Lower leg skin (tissue), 3 donors: ENCODE measurements around the gene TMPRSS6.

Experiments used
- CTCF ChIP-seq, 3 donors: fragments of 450-650 bp; IDR thresholded peaks; one replicate each; pipeline ENCODE4 v1.5.1; 2016; ENCODE audit warnings: antibody characterized with exemption in 3 of 3, mild to moderate bottlenecking in 3 of 3, moderate library complexity in 2 of 3
- POLR2A ChIP-seq, 2 donors: fragments of 450-650 bp; IDR thresholded peaks; one replicate each; pipeline ENCODE4 v1.6.1; 2016 to 2017; ENCODE audit warnings: antibody characterized with exemption in 2 of 2, mild to moderate bottlenecking in 1 of 2, moderate library complexity in 1 of 2

GRCh38 chr22:37115032-37115431 is 5.5 kb upstream of the TMPRSS6 start:
- TF ChIP-seq CTCF (IDR thresholded peaks at IDR 0.05) = no peak
- no peak for TF ChIP-seq POLR2A (IDR thresholded peaks at IDR 0.05)
